NT2/D1 (cell line): ENCODE measurements around the gene TMEM263.

Experiments used
- SUZ12 ChIP-seq: IDR thresholded peaks from 2 replicates; pipeline ENCODE4 v1.6.1; 2011; ENCODE audit not compliant: insufficient read length, insufficient read depth; ENCODE audit errors: extremely low read depth
- YY1 ChIP-seq: IDR thresholded peaks from 2 replicates; pipeline ENCODE4 v1.6.1; 2011; ENCODE audit not compliant: insufficient read length, insufficient read depth
- ZNF274 ChIP-seq: IDR thresholded peaks from 2 replicates; pipeline ENCODE4 v1.6.1; 2011; ENCODE audit warnings: mild to moderate bottlenecking, low read depth, low read length

DNA sequence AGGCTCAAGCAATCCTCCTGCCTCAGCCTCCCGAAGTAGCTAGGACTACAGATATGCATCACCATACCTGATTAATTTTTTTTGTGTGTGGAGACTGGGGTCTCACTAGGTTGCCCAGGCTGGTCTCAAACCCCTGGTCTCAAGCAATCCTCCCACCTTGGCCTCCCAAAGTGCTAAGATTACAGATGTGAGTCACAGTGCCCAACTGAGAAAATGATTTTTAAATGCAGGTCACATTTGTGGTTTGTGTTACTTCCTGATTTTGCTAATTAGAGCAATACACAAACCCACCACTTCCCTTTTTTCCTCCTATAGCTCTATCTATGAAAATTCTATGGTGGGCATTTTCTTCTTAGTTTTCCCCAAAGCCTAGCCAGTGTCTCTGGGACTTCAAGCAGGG lies 45.5 kb upstream of the TMEM263 start:
- TF ChIP-seq ZNF274 (no peak), YY1 (no peak), SUZ12 (no peak)
